ENCODE data around the gene EPHB2. TPM values are rescaled to one million over a fixed set of nuclear protein-coding genes. Genes with fewer than 3 reads are reported as not detected.

EPHB2 gene
- total and polyA plus RNA-seq, 2 of the 13 experiments (the other 11 are each of a cell fraction or from before 2014, with no cell fraction given) = 0.03 to 0.11 TPM

DNA sequence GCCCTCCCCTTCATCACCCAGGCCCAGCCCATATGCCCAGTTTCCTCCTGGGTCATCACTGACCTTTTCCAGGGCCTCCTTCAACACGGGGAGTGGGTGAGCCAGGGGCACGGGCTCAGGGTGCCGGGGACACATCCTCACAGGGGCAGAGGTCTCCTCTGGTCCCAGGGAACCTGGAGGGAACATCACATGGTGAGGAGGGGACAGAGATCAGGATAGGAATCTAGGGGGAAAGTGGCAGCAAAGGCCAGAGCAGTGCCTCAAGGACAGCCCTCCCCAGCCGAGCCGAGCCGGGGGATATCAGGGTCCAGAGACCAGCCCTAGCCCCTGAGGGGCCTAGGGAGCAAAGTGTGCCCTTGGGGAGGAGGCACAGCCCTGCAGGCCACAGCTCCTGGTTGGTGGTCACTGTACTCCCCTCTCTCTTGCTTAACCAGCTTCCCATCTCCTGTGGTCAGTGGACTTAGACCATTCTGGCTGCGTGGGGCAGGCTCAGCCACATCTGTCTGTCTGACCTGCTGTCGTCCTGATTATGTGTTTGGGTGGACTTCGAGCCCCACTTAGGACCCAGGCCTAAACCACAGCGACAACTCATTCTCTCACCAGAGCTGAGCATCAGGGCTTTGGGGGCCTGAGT lies 252.5 kb downstream of the EPHB2 start (continued):
- TF ChIP-seq SOX5 (CRISPR knock-in tag; IDR thresholded peaks at IDR 0.05; ENCODE audit: borderline replicate concordance) (no peak), ZNF878 (CRISPR knock-in tag; IDR thresholded peaks at IDR 0.05) (no peak), ZBTB38 (CRISPR knock-in tag; IDR thresholded peaks at IDR 0.05) (peak; percentile 54; the same call in 1 of the 2 replicates), DNMT1 (CRISPR knock-in tag; IDR thresholded peaks at IDR 0.05) (no peak), SALL2 (CRISPR knock-in tag; IDR thresholded peaks at IDR 0.05) (no peak), ZFP41 (CRISPR knock-in tag; IDR thresholded peaks at IDR 0.05; ENCODE audit: borderline replicate concordance) (no peak; the same call in 1 of the 2 replicates), SKI (IDR thresholded peaks at IDR 0.05; ENCODE audit: partially characterized antibody) (peak; percentile 81), SRY (CRISPR knock-in tag; IDR thresholded peaks at IDR 0.05) (no peak), XBP1 (CRISPR knock-in tag; IDR thresholded peaks at IDR 0.05) (no peak), HIVEP1 (CRISPR knock-in tag; IDR thresholded peaks at IDR 0.05) (peak; percentile 59; the same call in 1 of the 2 replicates), ZNF761 (CRISPR knock-in tag; conservative IDR thresholded peaks at IDR 0.05) (peak; percentile 83; the same call in 1 of the 2 replicates), ZNF564 (CRISPR knock-in tag; IDR thresholded peaks at IDR 0.05) (no peak)
- TF ChIP-seq, protein P1, sequence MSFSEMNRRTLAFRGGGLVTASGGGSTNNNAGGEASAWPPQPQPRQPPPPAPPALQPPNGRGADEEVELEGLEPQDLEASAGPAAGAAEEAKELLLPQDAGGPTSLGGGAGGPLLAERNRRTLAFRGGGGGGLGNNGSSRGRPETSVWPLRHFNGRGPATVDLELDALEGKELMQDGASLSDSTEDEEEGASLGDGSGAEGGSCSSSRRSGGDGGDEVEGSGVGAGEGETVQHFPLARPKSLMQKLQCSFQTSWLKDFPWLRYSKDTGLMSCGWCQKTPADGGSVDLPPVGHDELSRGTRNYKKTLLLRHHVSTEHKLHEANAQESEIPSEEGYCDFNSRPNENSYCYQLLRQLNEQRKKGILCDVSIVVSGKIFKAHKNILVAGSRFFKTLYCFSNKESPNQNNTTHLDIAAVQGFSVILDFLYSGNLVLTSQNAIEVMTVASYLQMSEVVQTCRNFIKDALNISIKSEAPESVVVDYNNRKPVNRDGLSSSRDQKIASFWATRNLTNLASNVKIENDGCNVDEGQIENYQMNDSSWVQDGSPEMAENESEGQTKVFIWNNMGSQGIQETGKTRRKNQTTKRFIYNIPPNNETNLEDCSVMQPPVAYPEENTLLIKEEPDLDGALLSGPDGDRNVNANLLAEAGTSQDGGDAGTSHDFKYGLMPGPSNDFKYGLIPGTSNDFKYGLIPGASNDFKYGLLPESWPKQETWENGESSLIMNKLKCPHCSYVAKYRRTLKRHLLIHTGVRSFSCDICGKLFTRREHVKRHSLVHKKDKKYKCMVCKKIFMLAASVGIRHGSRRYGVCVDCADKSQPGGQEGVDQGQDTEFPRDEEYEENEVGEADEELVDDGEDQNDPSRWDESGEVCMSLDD (CRISPR knock-in tag; IDR thresholded peaks at IDR 0.05; ENCODE audit: borderline replicate concordance) = no peak
- TF ChIP-seq, protein P2, sequence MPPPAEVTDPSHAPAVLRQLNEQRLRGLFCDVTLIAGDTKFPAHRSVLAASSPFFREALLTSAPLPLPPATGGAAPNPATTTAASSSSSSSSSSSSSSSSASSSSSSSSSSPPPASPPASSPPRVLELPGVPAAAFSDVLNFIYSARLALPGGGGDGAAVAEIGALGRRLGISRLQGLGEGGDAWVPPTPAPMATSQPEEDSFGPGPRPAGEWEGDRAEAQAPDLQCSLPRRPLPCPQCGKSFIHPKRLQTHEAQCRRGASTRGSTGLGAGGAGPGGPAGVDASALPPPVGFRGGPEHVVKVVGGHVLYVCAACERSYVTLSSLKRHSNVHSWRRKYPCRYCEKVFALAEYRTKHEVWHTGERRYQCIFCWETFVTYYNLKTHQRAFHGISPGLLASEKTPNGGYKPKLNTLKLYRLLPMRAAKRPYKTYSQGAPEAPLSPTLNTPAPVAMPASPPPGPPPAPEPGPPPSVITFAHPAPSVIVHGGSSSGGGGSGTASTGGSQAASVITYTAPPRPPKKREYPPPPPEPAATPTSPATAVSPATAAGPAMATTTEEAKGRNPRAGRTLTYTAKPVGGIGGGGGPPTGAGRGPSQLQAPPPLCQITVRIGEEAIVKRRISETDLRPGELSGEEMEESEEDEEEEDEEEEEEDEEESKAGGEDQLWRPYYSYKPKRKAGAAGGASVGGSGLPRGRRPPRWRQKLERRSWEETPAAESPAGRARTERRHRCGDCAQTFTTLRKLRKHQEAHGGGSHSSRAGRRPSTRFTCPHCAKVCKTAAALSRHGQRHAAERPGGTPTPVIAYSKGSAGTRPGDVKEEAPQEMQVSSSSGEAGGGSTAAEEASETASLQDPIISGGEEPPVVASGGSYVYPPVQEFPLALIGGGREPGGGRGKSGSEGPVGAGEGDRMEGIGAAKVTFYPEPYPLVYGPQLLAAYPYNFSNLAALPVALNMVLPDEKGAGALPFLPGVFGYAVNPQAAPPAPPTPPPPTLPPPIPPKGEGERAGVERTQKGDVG (CRISPR knock-in tag; IDR thresholded peaks at IDR 0.05; ENCODE audit: borderline replicate concordance) = no peak
- TF ChIP-seq, protein P3, sequence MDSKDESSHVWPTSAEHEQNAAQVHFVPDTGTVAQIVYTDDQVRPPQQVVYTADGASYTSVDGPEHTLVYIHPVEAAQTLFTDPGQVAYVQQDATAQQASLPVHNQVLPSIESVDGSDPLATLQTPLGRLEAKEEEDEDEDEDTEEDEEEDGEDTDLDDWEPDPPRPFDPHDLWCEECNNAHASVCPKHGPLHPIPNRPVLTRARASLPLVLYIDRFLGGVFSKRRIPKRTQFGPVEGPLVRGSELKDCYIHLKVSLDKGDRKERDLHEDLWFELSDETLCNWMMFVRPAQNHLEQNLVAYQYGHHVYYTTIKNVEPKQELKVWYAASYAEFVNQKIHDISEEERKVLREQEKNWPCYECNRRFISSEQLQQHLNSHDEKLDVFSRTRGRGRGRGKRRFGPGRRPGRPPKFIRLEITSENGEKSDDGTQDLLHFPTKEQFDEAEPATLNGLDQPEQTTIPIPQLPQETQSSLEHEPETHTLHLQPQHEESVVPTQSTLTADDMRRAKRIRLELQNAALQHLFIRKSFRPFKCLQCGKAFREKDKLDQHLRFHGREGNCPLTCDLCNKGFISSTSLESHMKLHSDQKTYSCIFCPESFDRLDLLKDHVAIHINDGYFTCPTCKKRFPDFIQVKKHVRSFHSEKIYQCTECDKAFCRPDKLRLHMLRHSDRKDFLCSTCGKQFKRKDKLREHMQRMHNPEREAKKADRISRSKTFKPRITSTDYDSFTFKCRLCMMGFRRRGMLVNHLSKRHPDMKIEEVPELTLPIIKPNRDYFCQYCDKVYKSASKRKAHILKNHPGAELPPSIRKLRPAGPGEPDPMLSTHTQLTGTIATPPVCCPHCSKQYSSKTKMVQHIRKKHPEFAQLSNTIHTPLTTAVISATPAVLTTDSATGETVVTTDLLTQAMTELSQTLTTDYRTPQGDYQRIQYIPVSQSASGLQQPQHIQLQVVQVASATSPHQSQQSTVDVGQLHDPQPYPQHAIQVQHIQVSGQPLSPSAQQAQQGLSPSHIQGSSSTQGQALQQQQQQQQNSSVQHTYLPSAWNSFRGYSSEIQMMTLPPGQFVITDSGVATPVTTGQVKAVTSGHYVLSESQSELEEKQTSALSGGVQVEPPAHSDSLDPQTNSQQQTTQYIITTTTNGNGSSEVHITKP (CRISPR knock-in tag; IDR thresholded peaks at IDR 0.05; ENCODE audit: low read depth) = 0 out of 2 replicates have a peak, but pooled peaks have one; percentile 36
- TF ChIP-seq, protein P4, sequence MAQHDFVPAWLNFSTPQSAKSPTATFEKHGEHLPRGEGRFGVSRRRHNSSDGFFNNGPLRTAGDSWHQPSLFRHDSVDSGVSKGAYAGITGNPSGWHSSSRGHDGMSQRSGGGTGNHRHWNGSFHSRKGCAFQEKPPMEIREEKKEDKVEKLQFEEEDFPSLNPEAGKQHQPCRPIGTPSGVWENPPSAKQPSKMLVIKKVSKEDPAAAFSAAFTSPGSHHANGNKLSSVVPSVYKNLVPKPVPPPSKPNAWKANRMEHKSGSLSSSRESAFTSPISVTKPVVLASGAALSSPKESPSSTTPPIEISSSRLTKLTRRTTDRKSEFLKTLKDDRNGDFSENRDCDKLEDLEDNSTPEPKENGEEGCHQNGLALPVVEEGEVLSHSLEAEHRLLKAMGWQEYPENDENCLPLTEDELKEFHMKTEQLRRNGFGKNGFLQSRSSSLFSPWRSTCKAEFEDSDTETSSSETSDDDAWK (CRISPR knock-in tag; IDR thresholded peaks at IDR 0.05) = no peak

Measured in HepG2 (cell line).